Head of caudate nucleus (tissue), 42 donors: ENCODE measurements around the gene TMEM87B.
"Not testable (repeated sequence)": the region's sequence is repeated elsewhere in the genome, so short reads cannot be mapped to it uniquely, and the experiment has no call there.

ENCODE experiments used
- DNase-seq, 42 donors: peaks; one replicate each; pipeline versions ENCODE4 v3.0.0 to v3.0.0-alpha.2; 2020 to 2021; ENCODE audit warnings: mixed read lengths in 7 of 42
- intact Hi-C: fragments of 100-400 bp; cut with DNase I; formaldehyde crosslinking; loops from one replicate; pipeline ENCODE4 v1.15.0; 2022

Gene TMEM87B

GRCh38 chr2:112056626-112056987 is 1.5 kb downstream of the TMEM87B start:
- intact Hi-C loops: loop anchor here (10.0 kb wide), 1 partner anchor 218 kb away; the partner anchor contains the start of gene ZC3H6
- DNase-seq: no peak

- intact Hi-C loops: loop anchor here (10.0 kb wide), 1 partner anchor 215 kb away; the partner anchor contains the start of gene ZC3H6
- DNase-seq: no peak
Measured at GRCh38 chr2:112059671-112060070, 4.6 kb downstream of the TMEM87B start.

GRCh38 chr2:112061299-112061698 is 6.2 kb downstream of the TMEM87B start:
- no peak for DNase-seq
- intact Hi-C loops: no loop called here

GRCh38 chr2:112061840-112062239 is 6.8 kb downstream of the TMEM87B start:
- intact Hi-C loops: no loop called here
- no peak for DNase-seq

- DNase-seq: no peak
Measured at GRCh38 chr2:112062894-112063293, 7.8 kb downstream of the TMEM87B start.

GRCh38 chr2:112065486-112065885 is 10.4 kb downstream of the TMEM87B start:
- DNase-seq: no peak
- intact Hi-C loops: no loop called here

More at GRCh38 chr2:112062894-112063293, 7.8 kb downstream of the TMEM87B start:
- intact Hi-C loops: no loop called here

GRCh38 chr2:112065966-112066365 is 10.9 kb downstream of the TMEM87B start:
- intact Hi-C loops: no loop called here
- no peak for DNase-seq

- intact Hi-C loops: not testable (repeated sequence)
Measured at GRCh38 chr2:112069794-112070193, 14.7 kb downstream of the TMEM87B start.

GRCh38 chr2:112073875-112074274 is 18.8 kb downstream of the TMEM87B start:
- DNase-seq: no peak
- intact Hi-C loops: no loop called here

More at GRCh38 chr2:112069794-112070193, 14.7 kb downstream of the TMEM87B start:
- not testable (repeated sequence) for DNase-seq

- intact Hi-C loops: no loop called here
- DNase-seq: no peak
Measured at GRCh38 chr2:112074506-112074905, 19.4 kb downstream of the TMEM87B start.

- DNase-seq: peak in 15 of 42 donors; percentile 4 to 60 (median 27)
- intact Hi-C loops: no loop called here
Measured at GRCh38 chr2:112075490-112076260, 20.6 kb downstream of the TMEM87B start.

- no peak for DNase-seq
- intact Hi-C loops: no loop called here
Measured at GRCh38 chr2:112077814-112078213, 22.7 kb downstream of the TMEM87B start.

- DNase-seq: no peak
- intact Hi-C loops: no loop called here
Measured at GRCh38 chr2:112081262-112081661, 26.2 kb downstream of the TMEM87B start.

- intact Hi-C loops: no loop called here
- DNase-seq: no peak
Measured at GRCh38 chr2:112084689-112085374, 29.8 kb downstream of the TMEM87B start.

- intact Hi-C loops: no loop called here
- no peak for DNase-seq
Measured at GRCh38 chr2:112085375-112085730, 30.3 kb downstream of the TMEM87B start.

- intact Hi-C loops: no loop called here
- DNase-seq: no peak
Measured at GRCh38 chr2:112085916-112086669, 31.0 kb downstream of the TMEM87B start.

- no peak for DNase-seq
- intact Hi-C loops: no loop called here
Measured at GRCh38 chr2:112087346-112088020, 32.4 kb downstream of the TMEM87B start.

- DNase-seq: no peak
- intact Hi-C loops: no loop called here
Measured at GRCh38 chr2:112089375-112089774, 34.3 kb downstream of the TMEM87B start.

- intact Hi-C loops: no loop called here
- no peak for DNase-seq
Measured at GRCh38 chr2:112092286-112093041, 37.4 kb downstream of the TMEM87B start.
